ENCODE results near the gene ZNF324.

- no peak for TF ChIP-seq CTCF (optimal IDR thresholded peaks at IDR 0.05 in 1 of 3, IDR thresholded peaks at IDR 0.05 in 1 of 3, conservative IDR thresholded peaks at IDR 0.05 in 1 of 3; ENCODE audit: extremely low read depth in 1 of 3, insufficient read depth in 2 of 3, low read length in 3 of 3)
- TF ChIP-seq EZH2 (IDR thresholded peaks at IDR 0.05; ENCODE audit: low read length), result no peak
Observed at GRCh38 chr19:58476498-58477015, 9.7 kb downstream of the ZNF324 start.
